Ovary (tissue), 3 donors: ENCODE measurements around the gene TMEM38B.

ENCODE experiments used
- CTCF ChIP-seq, 3 donors: fragments of 450-650 bp in 2 of 3; fragments of 200-600 bp in 1 of 3; IDR thresholded peaks; one replicate each; pipeline versions ENCODE4 v1.5.1 to v1.8.0; 2016 to 2022; ENCODE audit warnings: antibody characterized with exemption in 3 of 3, mild to moderate bottlenecking in 1 of 3
- EP300 ChIP-seq: sonication (generic); formaldehyde crosslinking; IDR thresholded peaks from one replicate; pipeline ENCODE4 v1.6.1; 2017; ENCODE audit warnings: antibody characterized with exemption
- POLR2A ChIP-seq: fragments of 450-650 bp; IDR thresholded peaks from one replicate; pipeline ENCODE4 v1.6.1; 2017; ENCODE audit warnings: antibody characterized with exemption, mild to moderate bottlenecking, moderate library complexity
- donor health status: DM: no; HTN: no; CAD: no.

GRCh38 chr9:105678163-105678562 lies 16.2 kb upstream of the TMEM38B start:
- TF ChIP-seq CTCF (IDR thresholded peaks at IDR 0.05) (no peak), POLR2A (no peak), EP300 (no peak)
